HepG2 (cell line): ENCODE data around the gene CFAP210. TPM values are rescaled to one million over a fixed set of nuclear protein-coding genes. Genes with fewer than 3 reads are reported as not detected.
A peak's percentile ranks its signal among the peaks of the same experiment; 100 is the strongest.

Source experiments
- AGO2 ChIP-seq: fragments of 200-400 bp; formaldehyde crosslinking; optimal IDR thresholded peaks from 2 replicates; pipeline ENCODE3; 2017; ENCODE audit warnings: mild to moderate bottlenecking, low read depth, low read length, moderate library complexity
- AKAP8 ChIP-seq: sonication (generic); formaldehyde crosslinking; IDR thresholded peaks from 2 replicates; pipeline ENCODE4 v1.5.1; 2020; ENCODE audit warnings: mild to moderate bottlenecking, missing genetic modification reagents
- ARNTL ChIP-seq: sonication (generic); formaldehyde crosslinking; IDR thresholded peaks from 2 replicates; pipeline ENCODE4 v1.4.0; 2020; ENCODE audit warnings: mild to moderate bottlenecking, missing genetic modification reagents
- FOSL1 ChIP-seq: sonication (generic); formaldehyde crosslinking; IDR thresholded peaks from 2 replicates; pipeline ENCODE4 v1.9.0; 2021; ENCODE audit warnings: missing genetic modification reagents, borderline replicate concordance
- GATA4 ChIP-seq: sonication (generic); IDR thresholded peaks from 2 replicates; pipeline ENCODE4 v1.6.1; 2016; ENCODE audit warnings: antibody characterized with exemption, low read depth, borderline replicate concordance
- JUN ChIP-seq: sonication (generic); formaldehyde crosslinking; IDR thresholded peaks from 2 replicates; pipeline ENCODE4 v1.4.0; 2020; ENCODE audit warnings: mild to moderate bottlenecking, missing genetic modification reagents
- JUNB ChIP-seq: sonication (generic); formaldehyde crosslinking; IDR thresholded peaks from 2 replicates; pipeline ENCODE4 v1.8.0; 2022; ENCODE audit warnings: missing genetic modification reagents, mild to moderate bottlenecking, borderline replicate concordance
- KDM1A ChIP-seq: IDR thresholded peaks from 2 replicates; pipeline ENCODE4 v1.6.1; 2016; ENCODE audit warnings: missing compliant biosample characterization
- MAF1 ChIP-seq: sonication (generic); formaldehyde crosslinking; IDR thresholded peaks from 2 replicates; pipeline ENCODE4 v1.5.0; 2020; ENCODE audit warnings: missing genetic modification reagents, borderline replicate concordance
- MBD4 ChIP-seq: IDR thresholded peaks from 2 replicates; pipeline ENCODE4 v1.6.1; 2012; ENCODE audit warnings: low read length, inconsistent platforms, borderline replicate concordance
- REL ChIP-seq: sonication (generic); formaldehyde crosslinking; conservative IDR thresholded peaks from 2 replicates; pipeline ENCODE4 v1.8.0; 2022; ENCODE audit warnings: mild to moderate bottlenecking, missing genetic modification reagents, moderate library complexity
- SIN3A ChIP-seq: IDR thresholded peaks from 2 replicates; pipeline ENCODE4 v1.6.1; 2011; ENCODE audit warnings: low read depth, mild to moderate bottlenecking, control low read depth, low read length, borderline replicate concordance
- SMAD1 ChIP-seq: sonication (generic); formaldehyde crosslinking; IDR thresholded peaks from 2 replicates; pipeline ENCODE4 v1.4.0; 2020; ENCODE audit warnings: missing genetic modification reagents, low read depth, mild to moderate bottlenecking, borderline replicate concordance
- SRSF4 ChIP-seq: fragments of 200-400 bp; formaldehyde crosslinking; IDR thresholded peaks from one replicate; pipeline ENCODE4 v1.6.1; 2018; ENCODE audit warnings: mild to moderate bottlenecking, low read depth, low read length, moderate library complexity; ENCODE audit not compliant: poor library complexity, severe bottlenecking
- SUZ12 ChIP-seq: fragments of 150-350 bp; IDR thresholded peaks from 2 replicates; pipeline ENCODE4 v1.6.1; 2014; ENCODE audit warnings: low read depth, low read length
- TBX3 ChIP-seq: fragments of 450-650 bp; IDR thresholded peaks from 2 replicates; pipeline ENCODE4 v1.6.1; 2017; ENCODE audit warnings: antibody characterized with exemption, mild to moderate bottlenecking, inconsistent platforms, borderline replicate concordance
- YY1 ChIP-seq: IDR thresholded peaks from 2 replicates; pipeline ENCODE4 v1.6.1; 2011; ENCODE audit warnings: low read length, low read depth, moderate library complexity, mild to moderate bottlenecking; ENCODE audit not compliant: insufficient read depth, insufficient replicate concordance
- ZNF10 ChIP-seq: sonication (generic); formaldehyde crosslinking; IDR thresholded peaks from 2 replicates; pipeline ENCODE4 v1.4.0; 2020; ENCODE audit warnings: mild to moderate bottlenecking, low read depth, missing genetic modification reagents, borderline replicate concordance
- ZNF263 ChIP-seq: sonication (generic); formaldehyde crosslinking; IDR thresholded peaks from 2 replicates; pipeline ENCODE4 v1.4.0; 2020; ENCODE audit warnings: missing genetic modification reagents
- ZNF329 ChIP-seq: sonication (generic); formaldehyde crosslinking; IDR thresholded peaks from 2 replicates; pipeline ENCODE4 v1.9.0; 2021; ENCODE audit warnings: low read depth, mild to moderate bottlenecking, missing genetic modification reagents
- ZNF737 ChIP-seq: sonication (generic); formaldehyde crosslinking; IDR thresholded peaks from 2 replicates; pipeline ENCODE4 v1.5.0; 2020; ENCODE audit warnings: missing genetic modification reagents, mild to moderate bottlenecking, borderline replicate concordance
- ZNF747 ChIP-seq: sonication (generic); formaldehyde crosslinking; IDR thresholded peaks from 2 replicates; pipeline ENCODE4 v1.8.1; 2023; ENCODE audit warnings: missing genetic modification reagents, mild to moderate bottlenecking, borderline replicate concordance
- ZNF766 ChIP-seq: sonication (generic); formaldehyde crosslinking; IDR thresholded peaks from 2 replicates; pipeline ENCODE4 v1.5.0; 2020; ENCODE audit warnings: missing genetic modification reagents, borderline replicate concordance
- ZNF790 ChIP-seq: sonication (generic); formaldehyde crosslinking; IDR thresholded peaks from 2 replicates; pipeline ENCODE4 v1.8.0; 2022; ENCODE audit warnings: missing genetic modification reagents, mild to moderate bottlenecking, borderline replicate concordance
- ZZZ3 ChIP-seq: sonication (generic); formaldehyde crosslinking; IDR thresholded peaks from 2 replicates; pipeline ENCODE4 v1.4.0; 2020; ENCODE audit warnings: missing genetic modification reagents, mild to moderate bottlenecking, borderline replicate concordance
- polyA plus RNA-seq, 8 experiments: library from polyadenylated mRNA; depleted of rRNA in 3 of 8; stranded (reverse) in 7 of 8; unstranded in 1 of 8; fragments of >200 nt; fragmentation: Illumina TruSeq in 4 of 8; extraction: Trizol in 4 of 8; gene quantifications; 2 replicates each; pipeline versions ENCODE4 v1.2.1 to v1.2.3, GENCODE V29; 2011 to 2016; ENCODE audit warnings: low read depth in 4 of 8, missing spikeins in 1 of 8, mixed read lengths in 1 of 8; ENCODE audit not compliant: insufficient read depth in 1 of 8
- total RNA-seq, 5 experiments: library from RNA; depleted of rRNA; stranded (reverse); fragments of >200 nt; fragmentation: Illumina TruSeq; extraction: Trizol; gene quantifications; 2 replicates each; pipeline ENCODE4 v1.2.3, GENCODE V29; 2016; ENCODE audit warnings: low read depth in 1 of 5
- TF ChIP-seq, protein P1 (sequence below): IDR thresholded peaks from 2 replicates; pipeline ENCODE4 v1.6.1; 2016; ENCODE audit warnings: low read depth, control low read depth
- TF ChIP-seq, protein P2 (sequence below): sonication (generic); formaldehyde crosslinking; conservative IDR thresholded peaks from 2 replicates; pipeline ENCODE4 v1.8.1; 2023; ENCODE audit warnings: missing genetic modification reagents
- TF ChIP-seq, protein P3 (sequence below): IDR thresholded peaks from 2 replicates; pipeline ENCODE4 v1.6.1; 2012; ENCODE audit warnings: inconsistent platforms
- TF ChIP-seq, protein P4 (sequence below): sonication (generic); formaldehyde crosslinking; IDR thresholded peaks from 2 replicates; pipeline ENCODE4 v1.4.0; 2020; ENCODE audit warnings: mild to moderate bottlenecking, missing genetic modification reagents

The CFAP210 gene
- total and polyA plus RNA-seq, 2 of the 13 experiments (the other 11 are each of a cell fraction or from before 2014, with no cell fraction given) = 0.18 TPM; not detected in 1

DNA sequence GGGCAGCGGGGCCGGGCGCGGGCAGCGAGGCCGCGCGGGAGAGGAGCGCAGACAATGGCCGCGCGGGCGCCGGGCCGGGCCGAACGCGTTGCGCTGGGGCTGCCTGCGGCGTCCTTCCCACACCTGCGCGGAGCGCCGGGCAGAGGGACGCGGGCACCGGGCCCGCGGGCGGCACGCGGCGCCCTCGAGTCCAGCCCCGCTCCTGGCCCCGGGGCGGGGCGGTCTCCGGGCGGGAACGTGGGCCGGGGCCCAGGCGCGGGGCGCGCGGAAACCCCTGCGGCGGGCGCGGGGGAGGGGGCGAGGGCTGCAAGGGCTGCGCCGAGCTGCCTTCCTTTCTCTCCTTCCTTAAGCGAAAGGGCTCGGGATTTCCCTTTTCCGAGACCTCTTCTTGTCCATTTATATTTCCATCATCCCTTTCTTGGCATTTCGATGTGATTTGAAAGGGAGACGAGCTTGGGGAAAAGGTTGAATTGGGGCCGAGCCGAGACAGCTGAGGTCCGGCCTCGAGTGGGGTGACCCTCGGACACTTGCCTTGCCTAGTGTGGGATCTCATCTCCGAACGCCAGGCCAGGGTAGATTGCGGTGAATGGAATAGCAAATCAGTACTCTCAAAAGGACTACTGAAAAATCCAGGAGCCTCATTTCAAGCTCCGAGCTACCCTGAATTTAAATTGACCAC is 40.1 kb upstream of the CFAP210 start (continued):
- TF ChIP-seq, protein P1, sequence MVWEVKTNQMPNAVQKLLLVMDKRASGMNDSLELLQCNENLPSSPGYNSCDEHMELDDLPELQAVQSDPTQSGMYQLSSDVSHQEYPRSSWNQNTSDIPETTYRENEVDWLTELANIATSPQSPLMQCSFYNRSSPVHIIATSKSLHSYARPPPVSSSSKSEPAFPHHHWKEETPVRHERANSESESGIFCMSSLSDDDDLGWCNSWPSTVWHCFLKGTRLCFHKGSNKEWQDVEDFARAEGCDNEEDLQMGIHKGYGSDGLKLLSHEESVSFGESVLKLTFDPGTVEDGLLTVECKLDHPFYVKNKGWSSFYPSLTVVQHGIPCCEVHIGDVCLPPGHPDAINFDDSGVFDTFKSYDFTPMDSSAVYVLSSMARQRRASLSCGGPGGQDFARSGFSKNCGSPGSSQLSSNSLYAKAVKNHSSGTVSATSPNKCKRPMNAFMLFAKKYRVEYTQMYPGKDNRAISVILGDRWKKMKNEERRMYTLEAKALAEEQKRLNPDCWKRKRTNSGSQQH (CRISPR knock-in tag) = no peak
- TF ChIP-seq SIN3A = peak; percentile 45; the same call in 1 of the 2 replicates
- no peak for TF ChIP-seq ZZZ3 (CRISPR knock-in tag)
- 0 out of 2 replicates have a peak, but pooled peaks have one; percentile 3 for TF ChIP-seq ZNF747 (CRISPR knock-in tag)
- TF ChIP-seq, protein P2, sequence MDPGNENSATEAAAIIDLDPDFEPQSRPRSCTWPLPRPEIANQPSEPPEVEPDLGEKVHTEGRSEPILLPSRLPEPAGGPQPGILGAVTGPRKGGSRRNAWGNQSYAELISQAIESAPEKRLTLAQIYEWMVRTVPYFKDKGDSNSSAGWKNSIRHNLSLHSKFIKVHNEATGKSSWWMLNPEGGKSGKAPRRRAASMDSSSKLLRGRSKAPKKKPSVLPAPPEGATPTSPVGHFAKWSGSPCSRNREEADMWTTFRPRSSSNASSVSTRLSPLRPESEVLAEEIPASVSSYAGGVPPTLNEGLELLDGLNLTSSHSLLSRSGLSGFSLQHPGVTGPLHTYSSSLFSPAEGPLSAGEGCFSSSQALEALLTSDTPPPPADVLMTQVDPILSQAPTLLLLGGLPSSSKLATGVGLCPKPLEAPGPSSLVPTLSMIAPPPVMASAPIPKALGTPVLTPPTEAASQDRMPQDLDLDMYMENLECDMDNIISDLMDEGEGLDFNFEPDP (CRISPR knock-in tag) = 0 out of 2 replicates have a peak, but pooled peaks have one; percentile 31
- TF ChIP-seq ZNF329 (CRISPR knock-in tag) = no peak
- peak; percentile 57 for TF ChIP-seq YY1
- TF ChIP-seq, protein P3, sequence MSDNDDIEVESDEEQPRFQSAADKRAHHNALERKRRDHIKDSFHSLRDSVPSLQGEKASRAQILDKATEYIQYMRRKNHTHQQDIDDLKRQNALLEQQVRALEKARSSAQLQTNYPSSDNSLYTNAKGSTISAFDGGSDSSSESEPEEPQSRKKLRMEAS = peak; percentile 44; the same call in 1 of the 2 replicates
- no peak for TF ChIP-seq ARNTL (CRISPR knock-in tag)
- TF ChIP-seq ZNF10 (CRISPR knock-in tag) = no peak
- TF ChIP-seq ZNF737 (CRISPR knock-in tag) = no peak
- no peak for TF ChIP-seq AGO2
- no peak for TF ChIP-seq ZNF790 (CRISPR knock-in tag)
- no peak for TF ChIP-seq MAF1
- TF ChIP-seq ZNF263 (CRISPR knock-in tag) = no peak
- TF ChIP-seq SUZ12 = no peak
- no peak for TF ChIP-seq SMAD1 (CRISPR knock-in tag)
- TF ChIP-seq FOSL1 (CRISPR knock-in tag) = no peak
- TF ChIP-seq AKAP8 (CRISPR knock-in tag) = no peak
- TF ChIP-seq ZNF766 = no peak
- no peak for TF ChIP-seq JUNB (CRISPR knock-in tag)
- TF ChIP-seq REL = no peak
- TF ChIP-seq KDM1A (CRISPR knock-in tag) = no peak
- TF ChIP-seq, protein P4, sequence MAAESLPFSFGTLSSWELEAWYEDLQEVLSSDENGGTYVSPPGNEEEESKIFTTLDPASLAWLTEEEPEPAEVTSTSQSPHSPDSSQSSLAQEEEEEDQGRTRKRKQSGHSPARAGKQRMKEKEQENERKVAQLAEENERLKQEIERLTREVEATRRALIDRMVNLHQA = no peak
- TF ChIP-seq TBX3 = no peak
- no peak for TF ChIP-seq GATA4
- no peak for TF ChIP-seq MBD4
- TF ChIP-seq JUN (CRISPR knock-in tag) = no peak
- TF ChIP-seq SRSF4 = no peak
